CD14-positive monocyte (primary cell): Measurements from ENCODE around the gene BCL10. TPM values are rescaled to one million over a fixed set of nuclear protein-coding genes. Genes with fewer than 3 reads are reported as not detected.

Source experiments
- DNase-seq, 3 donors: peaks; one replicate each; pipeline ENCODE4 v3.0.0-alpha.2; 2011 to 2022
- H2AFZ ChIP-seq: 2 replicates; pipeline ENCODE4 v1.6.0; 2012; ENCODE audit warnings: mild to moderate bottlenecking, low read depth, low read length, inconsistent platforms; ENCODE audit not compliant: insufficient read depth, poor library complexity, severe bottlenecking
- H3K27ac ChIP-seq, 2 donors: 1 replicate in 1 of 2; 2 replicates in 1 of 2; pipeline ENCODE4 v1.5.1; 2012 to 2013; ENCODE audit warnings: low read length in 2 of 2, control low read depth in 1 of 2, inconsistent platforms in 1 of 2, low read depth in 1 of 2, mild to moderate bottlenecking in 1 of 2
- H3K27me3 ChIP-seq, 2 donors: one replicate each; pipeline versions ENCODE4 v1.6.0 to v1.6.1; 2011 to 2013; ENCODE audit warnings: low read length in 2 of 2; ENCODE audit not compliant: control insufficient read depth in 2 of 2, insufficient read depth in 2 of 2
- H3K36me3 ChIP-seq, 2 donors: replicated peaks in 1 of 2; 1 replicate in 1 of 2; 2 replicates in 1 of 2; pipeline versions ENCODE4 v1.5.1 to v1.6.1; 2012 to 2013; ENCODE audit warnings: low read length in 2 of 2, control low read depth in 1 of 2, inconsistent platforms in 1 of 2, mild to moderate bottlenecking in 1 of 2; ENCODE audit not compliant: insufficient read depth in 2 of 2, control insufficient read depth in 1 of 2
- H3K4me1 ChIP-seq, 2 donors: 1 replicate in 1 of 2; 2 replicates in 1 of 2; pipeline versions ENCODE4 v1.5.1 to v1.6.1; 2012 to 2013; ENCODE audit warnings: low read length in 2 of 2, control low read depth in 1 of 2, inconsistent platforms in 1 of 2, mild to moderate bottlenecking in 1 of 2, moderate library complexity in 1 of 2; ENCODE audit not compliant: insufficient read depth in 2 of 2, control insufficient read depth in 1 of 2
- H3K4me2 ChIP-seq: replicated peaks from 2 replicates; pipeline ENCODE3; 2012; ENCODE audit warnings: low read length, moderate library complexity, mild to moderate bottlenecking; ENCODE audit not compliant: poor library complexity, severe bottlenecking; ENCODE audit errors: extremely low read depth
- H3K4me3 ChIP-seq, 3 experiments: fragments of 200-600 bp in 1 of 3; sonication (generic) in 1 of 3; replicated peaks in 1 of 3; 1 replicate in 2 of 3; 2 replicates in 1 of 3; pipeline ENCODE4 v1.5.1; 2011 to 2013; ENCODE audit warnings: low read length in 3 of 3, mild to moderate bottlenecking in 3 of 3, control low read depth in 2 of 3, low read depth in 2 of 3, inconsistent platforms in 1 of 3, moderate library complexity in 1 of 3
- H3K79me2 ChIP-seq: 2 replicates; pipeline ENCODE4 v1.6.0; 2012; ENCODE audit warnings: mild to moderate bottlenecking, control low read depth, inconsistent platforms, low read length, moderate library complexity; ENCODE audit not compliant: insufficient read depth
- H3K9ac ChIP-seq: 2 replicates; pipeline ENCODE4 v1.6.0; 2017; ENCODE audit warnings: low read length, mild to moderate bottlenecking; ENCODE audit not compliant: insufficient read depth, poor library complexity, severe bottlenecking
- H3K9me3 ChIP-seq, 2 donors: replicated peaks in 1 of 2; 1 replicate in 1 of 2; 2 replicates in 1 of 2; pipeline versions ENCODE4 v1.5.1 to v1.6.1; 2012 to 2013; ENCODE audit warnings: low read length in 2 of 2, control low read depth in 1 of 2; ENCODE audit not compliant: control insufficient read depth in 1 of 2, insufficient read depth in 1 of 2
- H4K20me1 ChIP-seq: 2 replicates; pipeline ENCODE4 v1.6.0; 2012; ENCODE audit warnings: mild to moderate bottlenecking, low read length, control low read depth, moderate library complexity; ENCODE audit not compliant: insufficient read depth
- H3K27ac Mint-ChIP-seq, 7 donors: one replicate each; pipeline ENCODE4 v1.8.0; 2020; ENCODE audit warnings: mild to moderate bottlenecking in 7 of 7, mixed read lengths in 7 of 7, moderate library complexity in 6 of 7, inconsistent platforms in 2 of 7
- H3K27me3 Mint-ChIP-seq, 3 donors: one replicate each; pipeline ENCODE4 v1.8.0; 2021 to 2022; ENCODE audit warnings: low read depth in 3 of 3, mild to moderate bottlenecking in 3 of 3, mixed read lengths in 3 of 3, moderate library complexity in 3 of 3, inconsistent platforms in 1 of 3
- H3K36me3 Mint-ChIP-seq, 2 donors: one replicate each; pipeline ENCODE4 v1.8.0; 2020; ENCODE audit warnings: mixed read lengths in 2 of 2, inconsistent platforms in 1 of 2, mild to moderate bottlenecking in 1 of 2
- H3K4me1 Mint-ChIP-seq: one replicate; pipeline ENCODE4 v1.8.0; 2020; ENCODE audit warnings: mild to moderate bottlenecking, mixed read lengths
- H3K4me3 Mint-ChIP-seq, 2 donors: one replicate each; pipeline ENCODE4 v1.8.0; 2020; ENCODE audit warnings: mild to moderate bottlenecking in 2 of 2, mixed read lengths in 2 of 2, moderate library complexity in 1 of 2
- H3K9me3 Mint-ChIP-seq, 7 donors: one replicate each; pipeline ENCODE4 v1.8.0; 2020 to 2022; ENCODE audit warnings: mixed read lengths in 7 of 7, mild to moderate bottlenecking in 6 of 7, moderate library complexity in 6 of 7, inconsistent platforms in 2 of 7
- CTCF ChIP-seq: fragments of 200-600 bp; IDR thresholded peaks from one replicate; pipeline ENCODE4 v1.8.0; 2022; ENCODE audit warnings: antibody characterized with exemption, mild to moderate bottlenecking
- WGBS: methylation state at CpG from one replicate; pipeline ENCODE4 v1.1.5; 2013; ENCODE audit warnings: missing lambda C conversion rate; ENCODE audit not compliant: insufficient coverage; 5-methylcytosine and 5-hydroxymethylcytosine counted together
- intact Hi-C, 2 donors: fragments of 100-400 bp; cut with micrococcal nuclease; formaldehyde crosslinking; loops; one replicate each; pipeline versions ENCODE4 v1.15.0 to v1.15.1; 2023
- polyA plus RNA-seq, 3 donors: library from polyadenylated mRNA; depleted of rRNA in 1 of 3; unstranded in 2 of 3; stranded (reverse) in 1 of 3; fragments of 300-500 nt in 2 of 3; fragments of >200 nt in 1 of 3; fragmentation: Illumina TruSeq in 2 of 3; gene quantifications; 1 replicate in 2 of 3; 2 replicates in 1 of 3; pipeline ENCODE4 v1.2.3, GENCODE V29; 2012 to 2021

Gene BCL10
- polyA plus RNA-seq, 3 donors, result 22.7 to 27.9 (median 26.9) TPM

- peak overlapping the region in 1 of 7 donors; percentile 35 for H3K27ac Mint-ChIP-seq
- peaks cover 3% of the 10 kb centered on the region for H3K4me1 Mint-ChIP-seq
- intact Hi-C loops, result no loop called here
- 73% methylated on average over 2 of the region's 2 CpGs for WGBS
- Histone ChIP-seq H3K27me3 (peaks cover 9 to 24% of the 10 kb centered on the region in 2 donors), H3K9me3 (no peaks in the 10 kb centered on the region), H3K4me3 (no peak overlapping the region), H3K4me2 (no peak overlapping the region), H2AFZ (no peak overlapping the region), H3K9ac (no peak overlapping the region), H3K27ac (no peak overlapping the region), H4K20me1 (no peaks in the 10 kb centered on the region), H3K4me1 (no peaks in the 10 kb centered on the region), H3K79me2 (no peaks in the 10 kb centered on the region), H3K36me3 (no peaks in the 10 kb centered on the region)
- no peak for TF ChIP-seq CTCF
- no peak overlapping the region for H3K4me3 Mint-ChIP-seq
- H3K36me3 Mint-ChIP-seq, result no peaks in the 10 kb centered on the region
- DNase-seq, result no peak
- H3K27me3 Mint-ChIP-seq, result peaks cover 17 to 43% (median 22%) of the 10 kb centered on the region in 3 donors
- H3K9me3 Mint-ChIP-seq, result no peaks in the 10 kb centered on the region
Measured at GRCh38 chr1:85311818-85312217, 35.4 kb upstream of the BCL10 start.

GRCh38 chr1:85308833-85309350, 32.5 kb upstream of the BCL10 start:
- Histone ChIP-seq H3K4me3 (no peak overlapping the region), H3K27ac (no peak overlapping the region), H3K9ac (no peak overlapping the region), H3K4me1 (no peaks in the 10 kb centered on the region), H3K36me3 (no peaks in the 10 kb centered on the region), H4K20me1 (no peaks in the 10 kb centered on the region), H3K4me2 (no peak overlapping the region), H3K79me2 (no peaks in the 10 kb centered on the region), H3K9me3 (no peaks in the 10 kb centered on the region), H3K27me3 (peaks cover 9 to 24% of the 10 kb centered on the region in 2 donors), H2AFZ (no peak overlapping the region)
- peaks cover 17 to 37% (median 23%) of the 10 kb centered on the region in 3 donors for H3K27me3 Mint-ChIP-seq
- no peaks in the 10 kb centered on the region for H3K9me3 Mint-ChIP-seq
- intact Hi-C loops, result no loop called here
- 89% methylated on average over 1 of the region's 4 CpGs for WGBS
- H3K36me3 Mint-ChIP-seq, result no peaks in the 10 kb centered on the region
- no peak for TF ChIP-seq CTCF
- peak overlapping the region in 1 of 2 donors; percentile 55 for H3K4me3 Mint-ChIP-seq
- no peak overlapping the region for H3K27ac Mint-ChIP-seq
- DNase-seq, result no peak
- peaks cover 3% of the 10 kb centered on the region for H3K4me1 Mint-ChIP-seq
